HL-60/S4 (cell line): ENCODE measurements around the gene SRGAP1.

ENCODE experiments used
- in situ Hi-C: fragments of 300-500 bp; cut with MboI; formaldehyde crosslinking; loops from 2 replicates; pipeline ENCODE4 v1.14.3; 2022; ENCODE audit warnings: low sequenced_read_pairs

The SRGAP1 gene

DNA sequence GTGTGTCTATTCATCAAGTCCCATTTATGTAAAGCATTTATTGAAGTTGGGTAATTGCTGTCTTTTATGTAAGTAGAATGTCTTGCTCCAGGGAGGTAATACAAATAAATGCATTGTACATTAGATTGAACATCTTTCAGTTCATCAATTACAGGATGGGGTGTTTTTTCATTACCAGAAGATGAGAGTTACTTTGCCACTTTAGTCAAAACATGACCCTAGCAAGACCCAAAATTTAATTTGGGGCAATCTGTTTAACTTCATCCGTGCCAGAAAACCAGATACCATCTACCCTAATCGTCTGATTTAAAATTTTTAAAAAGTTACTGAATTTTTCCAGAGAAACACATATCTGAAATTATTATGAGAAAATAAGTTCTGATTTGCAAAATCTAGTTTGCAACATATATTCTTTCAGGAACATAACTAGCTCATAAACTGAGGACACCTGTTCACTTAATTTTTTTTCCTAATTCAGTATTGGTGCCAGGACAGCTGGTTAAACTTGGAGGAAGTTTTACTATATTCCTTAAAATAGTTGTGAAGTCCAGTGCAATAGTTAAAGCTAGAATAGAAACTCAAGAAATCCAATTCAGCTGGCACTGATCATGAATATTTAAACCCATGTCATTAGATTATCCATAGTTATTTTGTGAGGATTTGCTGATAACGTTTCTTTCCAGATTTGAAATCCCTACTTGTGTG lies 114.5 kb downstream of the SRGAP1 start:
- in situ Hi-C loops: no loop called here

DNA sequence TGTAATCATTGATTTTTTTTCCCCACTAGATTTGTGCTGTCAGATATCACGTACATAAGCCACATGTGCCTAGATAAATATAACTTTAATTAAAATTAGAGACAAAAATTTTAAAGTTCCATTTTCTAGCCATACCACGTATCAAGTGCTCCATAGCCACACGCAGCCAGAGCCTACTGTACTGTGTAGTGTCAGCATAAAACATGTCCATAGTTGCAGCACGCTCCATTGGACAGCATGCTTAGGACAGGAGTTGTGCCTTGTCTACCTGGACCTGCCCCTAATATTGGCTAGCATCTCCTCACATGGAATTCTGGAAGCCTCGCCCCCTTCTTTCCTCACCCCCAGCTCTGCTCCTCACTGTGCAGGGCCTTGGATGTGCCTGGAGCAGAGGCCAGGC lies 116.5 kb downstream of the SRGAP1 start:
- in situ Hi-C loops: no loop called here

DNA sequence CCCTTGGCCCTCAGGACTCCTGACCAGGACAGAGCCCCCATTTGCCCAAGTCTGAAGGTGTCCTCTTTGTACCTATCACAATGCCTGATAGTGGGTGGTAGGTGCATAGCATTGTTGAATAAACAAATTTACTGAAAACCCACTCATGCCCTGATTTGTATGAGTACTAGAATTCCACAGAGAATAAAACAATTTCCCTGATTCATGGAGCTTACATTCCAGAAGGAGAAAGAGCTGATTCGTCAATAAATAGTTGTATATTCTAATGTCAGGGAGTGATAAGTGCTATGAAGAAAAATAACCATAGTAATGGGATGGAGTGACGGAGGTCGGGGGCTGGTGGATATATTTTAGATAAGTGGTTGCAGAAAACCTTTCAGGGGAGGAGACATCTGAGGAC lies 117.0 kb downstream of the SRGAP1 start:
- in situ Hi-C loops: no loop called here

DNA sequence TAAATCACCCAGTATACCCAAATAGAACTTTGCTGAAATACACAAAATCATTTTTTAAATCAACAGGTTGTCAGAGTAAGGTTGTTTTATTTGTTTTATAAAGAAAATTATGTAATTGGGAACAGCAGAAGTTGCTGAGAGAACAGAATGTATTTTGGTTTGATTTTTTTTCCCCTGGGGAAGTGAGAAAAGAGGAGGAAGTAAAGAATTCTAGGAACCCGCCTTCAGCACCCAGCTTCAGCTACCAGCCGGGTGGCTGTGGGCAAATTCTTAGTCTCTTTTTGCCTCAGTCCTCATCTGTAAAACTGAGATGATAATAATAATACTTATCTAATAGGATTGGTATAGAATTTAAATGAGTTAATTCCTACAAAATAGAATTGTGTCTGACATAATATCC lies 119.4 kb downstream of the SRGAP1 start:
- in situ Hi-C loops: no loop called here

DNA sequence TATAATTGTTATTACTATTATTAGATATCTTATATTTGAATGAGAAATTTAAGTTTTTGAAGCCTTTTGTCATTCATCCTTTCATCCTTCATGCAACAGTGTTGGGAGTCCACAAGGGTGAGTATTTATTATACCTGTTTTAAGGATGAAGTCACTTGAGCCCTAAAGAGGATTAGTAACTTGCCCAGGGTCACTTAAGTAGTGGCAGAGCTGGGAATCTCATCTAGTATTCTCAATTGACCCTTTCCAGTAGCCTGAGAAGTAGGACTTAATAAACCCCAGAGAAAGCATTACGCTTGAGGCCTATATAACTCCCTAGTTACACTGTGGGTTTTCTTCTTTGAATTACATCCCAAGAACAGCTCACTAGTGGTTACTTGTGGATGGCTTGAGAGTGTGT lies 119.8 kb downstream of the SRGAP1 start:
- in situ Hi-C loops: no loop called here

DNA sequence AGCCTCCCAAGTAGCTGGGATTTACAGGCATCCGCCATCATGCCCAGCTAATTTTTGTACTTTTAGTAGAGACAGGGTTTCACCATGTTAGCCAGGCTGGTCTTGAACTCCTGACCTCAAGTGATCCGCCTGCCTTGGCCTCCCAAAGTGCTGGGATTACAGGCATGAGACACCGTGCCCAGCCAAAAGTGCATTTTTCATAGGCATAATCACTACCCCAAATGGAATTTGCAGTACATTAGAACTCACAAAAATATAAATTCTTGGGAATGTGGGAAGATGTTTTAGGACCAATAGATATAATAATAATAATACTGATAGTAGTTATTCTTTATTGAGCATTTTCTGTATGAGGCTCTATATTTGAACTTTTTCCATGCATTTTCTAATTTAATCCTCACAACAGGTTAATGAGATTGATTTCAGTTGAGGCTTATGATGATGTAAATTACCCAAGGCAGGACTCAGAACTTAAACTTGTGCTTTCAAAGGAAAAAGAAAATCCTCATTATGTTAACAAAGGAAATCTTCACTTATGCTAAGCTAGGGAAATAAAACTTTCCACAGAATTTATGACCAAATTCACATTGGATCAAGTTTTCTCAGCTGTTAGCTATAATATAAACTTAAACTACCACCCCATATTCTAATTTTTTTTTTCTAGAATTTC lies 121.6 kb downstream of the SRGAP1 start:
- in situ Hi-C loops: no loop called here

DNA sequence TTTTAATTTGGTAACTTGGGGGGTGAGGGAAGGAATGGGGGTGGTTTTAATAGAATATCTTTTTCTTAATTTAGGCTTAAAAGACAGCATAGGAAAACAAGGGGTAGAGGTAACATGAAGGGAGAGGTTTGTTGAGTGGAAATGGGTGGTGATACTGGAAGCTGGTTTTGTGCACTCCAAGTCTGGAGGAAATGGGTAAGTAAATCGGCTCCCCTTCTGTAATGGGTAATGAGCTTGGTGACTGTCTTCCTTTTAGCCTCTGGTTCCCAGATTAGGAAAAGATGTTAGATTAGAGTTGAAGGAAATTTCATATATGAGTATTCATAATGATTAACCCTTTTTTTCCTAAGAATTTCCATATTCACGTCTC lies 122.1 kb downstream of the SRGAP1 start:
- in situ Hi-C loops: no loop called here

DNA sequence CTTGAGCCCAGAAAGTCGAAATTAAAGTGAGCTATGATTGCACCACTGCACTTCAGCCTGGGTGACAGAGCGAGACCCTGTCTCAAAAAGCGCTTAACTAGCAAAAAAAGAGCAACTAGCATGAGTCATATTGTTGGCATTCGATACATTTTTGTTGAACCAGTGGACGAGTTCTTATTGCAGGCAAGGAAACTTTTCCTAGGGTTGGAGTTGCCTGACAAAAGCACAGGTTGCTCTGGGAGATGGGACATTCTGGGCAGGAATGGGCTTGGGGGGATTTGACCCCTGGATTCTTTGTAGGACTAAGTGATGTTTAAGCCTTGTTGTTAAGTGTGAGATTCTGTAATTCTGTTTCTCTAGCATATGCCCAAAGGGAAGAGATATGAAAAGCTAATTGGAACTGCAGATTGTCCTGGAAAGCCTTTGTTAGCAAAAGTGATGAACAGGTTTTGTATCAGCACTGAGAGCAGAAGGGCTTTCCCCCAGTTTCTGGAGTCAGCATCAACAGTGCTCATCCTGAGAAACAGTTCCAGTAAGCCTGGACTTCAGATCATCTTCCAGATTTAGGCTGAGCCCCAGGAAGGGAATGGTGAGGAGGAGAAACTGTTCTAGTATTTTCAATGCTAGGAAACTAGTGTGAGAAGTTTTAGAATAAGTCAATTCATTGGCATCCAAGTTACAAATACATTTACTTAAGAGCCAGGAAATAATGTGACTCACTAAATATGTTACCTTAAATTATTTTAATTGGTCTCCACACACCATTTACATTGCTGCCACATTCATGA lies 123.1 kb downstream of the SRGAP1 start:
- in situ Hi-C loops: no loop called here

DNA sequence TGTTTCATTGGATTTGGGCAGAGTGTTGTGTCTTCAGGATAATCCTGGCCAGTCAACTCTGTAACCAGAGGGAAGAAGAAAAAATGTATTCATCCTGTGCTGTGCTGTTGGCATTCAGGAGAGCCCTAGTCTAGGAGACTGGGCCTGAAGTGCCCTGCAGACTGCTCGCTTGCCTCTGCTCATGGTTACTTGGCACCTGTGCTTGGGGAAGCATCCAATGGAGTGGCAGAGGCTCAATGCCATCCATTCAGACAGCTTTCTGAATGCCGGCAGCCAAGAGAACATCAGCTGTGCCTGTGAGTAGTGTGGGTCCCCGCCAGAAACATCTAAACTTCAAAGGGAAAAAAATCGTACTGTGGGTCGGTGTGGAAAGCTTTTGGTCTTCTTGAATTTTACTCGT lies 124.2 kb downstream of the SRGAP1 start:
- in situ Hi-C loops: no loop called here

DNA sequence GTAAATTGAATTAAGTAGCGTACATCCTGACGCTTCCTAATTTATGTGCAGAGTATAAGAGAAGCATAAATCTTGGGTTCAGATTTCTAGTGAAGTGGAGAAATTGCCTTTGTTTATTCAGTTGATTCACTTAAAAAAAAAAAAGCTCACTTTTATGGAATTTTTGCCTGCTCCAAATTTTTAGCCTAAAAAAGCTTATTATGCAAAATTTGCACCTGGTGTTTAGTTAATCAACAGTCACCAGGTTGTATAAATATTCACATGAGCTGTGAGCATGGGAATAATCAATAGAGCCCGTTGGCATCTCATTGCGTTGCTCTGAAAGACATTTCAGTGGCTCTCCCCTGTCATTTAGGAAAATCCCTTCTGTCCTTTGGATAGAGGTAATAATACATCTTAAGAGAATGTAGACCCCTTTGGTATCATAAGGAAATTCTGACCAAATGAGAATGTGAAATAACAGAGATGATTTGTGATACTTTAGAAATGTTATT lies 132.4 kb downstream of the SRGAP1 start:
- in situ Hi-C loops: no loop called here

DNA sequence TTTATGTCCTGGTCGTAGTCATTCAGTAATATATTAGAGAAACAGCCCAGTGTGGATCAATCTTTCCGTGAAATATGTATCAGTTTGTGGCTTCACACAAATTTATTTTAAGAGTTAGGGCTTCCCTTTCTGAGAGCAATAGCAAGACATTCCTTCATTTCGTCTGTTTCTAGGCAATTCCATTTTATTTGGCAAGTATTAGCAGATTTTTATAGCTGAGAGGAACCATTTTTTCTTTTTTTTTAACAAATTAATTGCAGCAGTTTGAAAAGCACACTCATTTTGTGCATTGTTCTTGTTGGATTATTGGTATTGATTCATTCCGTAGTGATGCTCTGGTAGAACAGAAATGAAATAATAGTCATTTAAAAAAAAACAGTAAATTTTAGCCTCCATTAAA lies 132.9 kb downstream of the SRGAP1 start:
- in situ Hi-C loops: no loop called here

DNA sequence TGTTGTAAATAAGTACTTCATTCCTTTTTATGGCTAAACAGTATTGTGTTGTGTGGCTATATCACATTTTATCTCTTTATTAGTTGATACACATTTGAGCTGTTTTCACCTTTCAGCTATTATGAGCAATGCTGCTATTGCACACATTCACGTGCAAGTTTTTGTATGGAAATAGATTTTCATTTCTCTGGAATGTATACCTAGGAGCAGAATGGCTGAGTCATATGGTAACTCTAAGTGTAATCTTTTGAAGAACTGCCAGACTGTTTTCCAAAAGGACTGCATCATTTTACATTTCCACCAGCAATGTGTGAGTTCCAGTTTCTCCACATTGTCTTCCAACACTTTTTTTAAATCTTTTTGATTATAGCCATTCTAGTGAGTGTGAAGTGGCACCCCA lies 134.0 kb downstream of the SRGAP1 start:
- in situ Hi-C loops: no loop called here

DNA sequence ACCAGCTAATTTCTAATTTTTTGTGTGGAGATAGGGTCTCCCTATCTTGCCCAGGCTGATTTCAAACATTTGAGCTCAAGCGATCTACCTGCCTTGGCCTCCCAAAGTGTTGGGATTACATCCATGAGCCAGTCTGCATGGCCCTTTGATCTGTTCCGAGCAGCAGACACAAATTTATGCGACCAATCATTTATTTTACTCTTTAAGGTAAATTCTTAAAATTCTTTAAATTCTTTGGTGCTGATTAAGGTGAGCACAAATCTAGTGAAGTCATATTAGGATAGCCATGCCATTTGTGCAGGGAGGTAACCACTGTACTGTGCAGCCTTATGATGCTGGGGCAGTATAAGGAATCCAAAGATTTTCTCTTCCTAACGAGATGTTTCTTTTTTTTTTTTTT lies 135.7 kb downstream of the SRGAP1 start:
- in situ Hi-C loops: no loop called here

DNA sequence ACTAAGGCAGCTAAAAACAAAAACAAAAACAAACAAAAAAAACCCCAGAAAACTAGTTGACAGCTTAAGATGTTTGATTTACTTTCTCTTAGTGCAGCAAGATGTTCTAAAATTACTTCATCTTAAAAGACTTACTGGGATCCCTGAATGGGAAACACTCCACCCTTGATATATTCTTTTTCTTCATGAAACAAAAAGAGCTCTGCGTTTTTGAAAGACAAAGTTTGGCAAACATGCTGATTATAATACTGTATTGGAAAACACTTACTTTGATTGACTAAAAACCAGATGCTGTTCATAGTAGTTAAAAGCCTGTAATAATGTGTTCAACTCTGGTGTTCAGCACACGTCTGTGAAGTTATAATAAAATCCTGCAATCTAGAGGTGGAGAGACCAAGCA lies 136.8 kb downstream of the SRGAP1 start:
- in situ Hi-C loops: no loop called here

DNA sequence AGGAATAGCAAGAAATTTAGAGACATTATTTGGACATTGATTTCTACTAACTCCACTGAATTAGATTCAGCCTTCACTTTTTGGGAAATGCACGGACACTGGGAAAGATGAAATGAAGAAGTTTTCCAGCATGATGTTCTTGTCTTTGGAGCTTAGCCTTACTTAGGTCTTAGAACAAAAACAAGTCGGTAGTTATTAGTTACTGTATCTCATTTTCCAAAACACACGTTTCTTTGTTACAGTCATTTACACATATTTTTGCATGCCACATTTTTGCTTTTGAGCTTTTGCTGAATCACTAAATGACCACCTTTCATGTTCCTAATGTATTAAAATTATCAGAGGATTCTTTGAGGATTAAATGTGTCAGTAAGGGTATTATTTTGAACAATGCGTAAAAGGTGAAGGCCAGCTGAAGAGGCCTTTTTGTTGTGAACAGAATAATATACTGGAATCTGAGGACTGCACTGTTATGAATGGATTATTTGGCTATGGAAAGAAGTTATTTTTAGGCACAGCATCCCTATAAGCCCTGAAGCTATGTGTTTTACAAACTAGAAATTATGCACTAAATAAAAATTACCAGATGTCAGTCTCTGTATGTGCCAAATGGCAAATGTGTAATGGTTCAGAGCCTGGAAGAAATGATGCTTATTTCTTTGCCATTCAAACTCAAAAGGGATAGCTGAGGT lies 138.2 kb downstream of the SRGAP1 start:
- in situ Hi-C loops: no loop called here

DNA sequence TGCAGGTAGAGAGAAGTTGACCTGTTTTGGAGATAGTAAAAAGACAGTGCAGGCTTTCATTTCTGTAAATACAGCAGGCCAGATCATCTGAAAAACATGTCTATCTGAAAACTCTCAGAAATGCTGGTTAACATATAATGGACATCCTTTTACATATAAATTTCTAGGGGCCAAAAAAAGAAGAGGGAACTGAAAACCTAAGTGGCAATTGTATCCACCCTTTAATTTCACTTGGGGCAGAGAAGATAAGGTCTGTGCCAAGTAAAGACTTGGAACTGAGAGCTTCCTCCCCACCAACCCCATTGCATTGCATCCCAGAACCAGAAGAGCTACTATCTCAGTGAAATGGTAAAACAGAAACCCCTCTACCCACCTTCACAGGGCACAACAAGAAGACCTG lies 141.0 kb downstream of the SRGAP1 start:
- in situ Hi-C loops: no loop called here

DNA sequence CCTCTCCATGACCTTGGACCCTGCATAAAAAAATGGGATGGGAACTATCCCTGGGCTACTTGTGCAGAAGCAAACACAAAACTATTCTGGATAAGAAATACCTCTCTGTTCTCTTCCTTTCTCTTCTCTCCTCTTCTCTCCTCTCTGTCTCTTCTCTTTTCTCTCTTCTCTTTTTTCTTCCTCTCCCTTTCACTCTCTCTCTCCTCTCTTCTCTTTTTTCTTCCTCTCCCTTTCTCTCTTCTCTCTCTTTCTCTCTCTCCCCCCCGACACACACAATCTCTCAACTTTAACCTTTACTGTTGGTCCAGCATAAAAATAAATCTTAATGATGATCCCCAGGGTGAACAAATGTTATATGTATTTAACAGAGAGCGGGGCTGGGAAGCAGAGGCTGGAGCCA lies 141.4 kb downstream of the SRGAP1 start:
- in situ Hi-C loops: no loop called here

DNA sequence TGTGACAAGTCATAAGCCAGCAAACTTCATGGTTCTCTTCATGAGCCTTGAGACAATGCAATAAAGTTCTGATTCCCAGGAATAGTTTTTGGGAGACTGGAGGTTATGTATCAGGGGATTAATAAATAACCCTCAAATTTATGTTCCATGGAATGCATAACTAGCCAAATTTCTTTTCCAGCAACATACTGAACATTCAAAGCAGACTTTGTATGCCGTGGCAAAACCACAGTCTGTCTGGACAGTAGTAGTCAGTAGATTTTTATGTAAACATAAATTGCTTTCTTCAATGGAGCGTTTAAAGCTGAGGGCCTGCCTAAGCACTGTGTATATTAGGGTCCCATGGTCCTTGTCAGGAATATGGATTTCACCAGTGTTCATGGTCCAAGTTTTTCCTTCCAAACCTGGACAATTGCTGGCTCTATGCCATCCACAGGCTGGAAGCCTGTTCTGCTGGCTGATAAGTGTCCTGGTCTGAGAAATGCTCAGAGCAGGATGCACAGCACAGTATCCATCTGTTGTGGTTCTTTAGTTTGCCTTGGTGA lies 144.9 kb downstream of the SRGAP1 start:
- in situ Hi-C loops: no loop called here

DNA sequence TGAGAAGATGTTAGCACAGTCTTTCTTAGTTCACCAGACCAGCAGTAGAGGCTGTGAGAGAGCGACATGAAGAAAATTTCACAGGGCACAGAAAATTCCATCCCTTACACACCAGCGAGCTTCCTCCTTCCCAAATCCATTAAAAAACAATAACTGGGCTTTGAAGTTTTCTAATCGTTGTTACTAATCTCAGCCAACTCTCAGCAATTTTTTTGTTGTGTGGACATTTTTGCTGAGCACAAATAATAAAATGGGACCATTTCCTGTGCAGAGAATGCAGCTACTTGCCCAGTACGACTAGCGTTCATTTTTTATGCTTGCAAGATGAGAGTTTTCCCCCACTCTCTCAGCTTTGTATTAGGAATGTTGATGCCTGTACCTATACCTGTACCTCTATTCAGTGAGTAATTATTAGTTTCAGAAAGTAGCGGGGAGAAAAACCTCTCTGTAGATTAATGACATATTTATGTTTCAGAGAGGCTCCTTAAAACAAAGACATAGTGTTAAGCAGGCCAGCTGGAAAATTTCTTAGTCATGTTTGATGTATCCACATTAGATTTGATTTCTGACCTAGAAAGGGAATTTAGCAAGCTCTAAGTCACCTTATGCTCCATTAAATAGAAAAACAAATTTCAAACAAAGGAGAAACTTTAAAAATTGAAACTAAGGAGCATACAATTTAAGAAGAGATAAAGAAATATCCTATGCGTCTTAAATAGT lies 146.5 kb downstream of the SRGAP1 start:
- in situ Hi-C loops: no loop called here

DNA sequence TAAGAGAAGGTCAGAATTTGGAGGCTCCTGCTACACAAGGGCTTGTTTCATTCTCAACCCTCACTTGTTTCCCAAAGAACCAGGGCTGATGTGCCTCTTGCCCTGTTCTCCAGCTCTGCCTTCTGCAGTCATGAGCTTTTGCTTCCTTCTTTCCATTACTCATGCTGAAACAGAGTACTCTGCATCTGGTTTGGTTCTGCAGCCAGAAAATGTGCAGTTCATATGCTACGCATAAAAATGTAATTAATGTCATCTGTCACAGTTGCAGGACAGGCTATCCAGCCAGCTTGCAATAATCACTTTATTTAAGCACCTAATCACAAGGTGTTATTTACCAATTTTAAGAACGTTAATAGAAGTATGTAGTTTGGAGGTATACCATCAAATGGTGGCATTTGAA lies 150.2 kb downstream of the SRGAP1 start:
- in situ Hi-C loops: no loop called here
